Ovary (tissue), 9 donors: ENCODE data around the gene TIMM17B. TPM values are rescaled to one million over a fixed set of nuclear protein-coding genes. Genes with fewer than 3 reads are reported as not detected.

Experiments
- DNase-seq, 5 donors: peaks; one replicate each; pipeline ENCODE4 v3.0.0-alpha.2; 2019 to 2020
- H3K27ac ChIP-seq, 2 donors: fragments of 200-600 bp; one replicate each; pipeline versions ENCODE4 v1.5.1 to v1.8.0; 2019 to 2022
- H3K27me3 ChIP-seq: fragments of 200-600 bp; one replicate; pipeline ENCODE4 v1.8.0; 2022
- H3K36me3 ChIP-seq: fragments of 200-600 bp; sonication (generic); one replicate; pipeline ENCODE4 v1.5.1; 2019
- H3K4me1 ChIP-seq: one replicate; pipeline ENCODE4 v1.8.1; 2013; ENCODE audit warnings: mild to moderate bottlenecking, moderate library complexity; ENCODE audit not compliant: insufficient read depth
- H3K4me3 ChIP-seq: fragments of 200-600 bp; sonication (generic); one replicate; pipeline ENCODE4 v1.5.1; 2017
- H3K9me3 ChIP-seq, 2 donors: fragments of 200-600 bp in 1 of 2; sonication (generic) in 1 of 2; one replicate each; pipeline versions ENCODE4 v1.5.1 to v1.8.1; 2013 to 2019; ENCODE audit warnings: mild to moderate bottlenecking in 1 of 2, moderate library complexity in 1 of 2
- CTCF ChIP-seq, 3 donors: fragments of 450-650 bp in 2 of 3; fragments of 200-600 bp in 1 of 3; IDR thresholded peaks; one replicate each; pipeline versions ENCODE4 v1.5.1 to v1.8.0; 2016 to 2022; ENCODE audit warnings: antibody characterized with exemption in 3 of 3, mild to moderate bottlenecking in 1 of 3
- EP300 ChIP-seq: sonication (generic); formaldehyde crosslinking; IDR thresholded peaks from one replicate; pipeline ENCODE4 v1.6.1; 2017; ENCODE audit warnings: antibody characterized with exemption
- POLR2A ChIP-seq: fragments of 450-650 bp; IDR thresholded peaks from one replicate; pipeline ENCODE4 v1.6.1; 2017; ENCODE audit warnings: antibody characterized with exemption, mild to moderate bottlenecking, moderate library complexity
- WGBS, 3 donors: extraction: QIAGEN DNeasy Blood & Tissue Kit in 1 of 3; methylation state at CpG; one replicate each; pipeline versions ENCODE4 v1.1.5 to v1.1.7; 2013 to 2017; 5-methylcytosine and 5-hydroxymethylcytosine counted together
- intact Hi-C, 4 donors: fragments of 100-400 bp; cut with DNase I; formaldehyde crosslinking; loops; one replicate each; pipeline versions ENCODE4 v1.11.0 to v1.15.1; 2022 to 2023
- polyA plus RNA-seq, 2 donors: library from polyadenylated mRNA; stranded (reverse); fragments of 200-250 nt in 1 of 2; fragments of 350-450 nt in 1 of 2; fragmentation: Illumina TruSeq in 1 of 2; extraction: RNeasy Lipid Tissue Mini Kit (QIAGEN cat#74804) in 1 of 2; gene quantifications; one replicate each; pipeline ENCODE4 v1.2.3, GENCODE V29; 2013 to 2014
- total RNA-seq, 7 donors: library from RNA; depleted of rRNA in 2 of 7; stranded (reverse); fragments of >200 nt in 2 of 7; fragmentation: NEBNext Ultra II Directional in 3 of 7; extraction: Animal tissue kit (Norgen Biotek cat#: 25700) in 3 of 7; gene quantifications; one replicate each; pipeline versions ENCODE4 v1.1.0 to v1.2.4, GENCODE V29; 2016 to 2023
- donor health status: DM: no; HTN: no; CAD: no; lungs with moderate emphysema.
- donor health status: DM: no; HTN: no; CAD: no.
- donor health status: Bipolar disorder and iron deficiency.
- donor health status: DM: yes; HTN: yes; CAD: no.
- donor health status: DM: no; HTN: no; CAD: no.
- donor health status: DM: yes; HTN: yes; CAD: no.

The TIMM17B gene
- total and polyA plus RNA-seq, 9 donors = 7.2 to 43.9 (median 32.8) TPM

GRCh38 chrX:48905090-48905790 is 7.7 kb upstream of the TIMM17B start:
- intact Hi-C loops = no loop called here
- TF ChIP-seq EP300 = no peak
- TF ChIP-seq POLR2A = no peak
- no peak for TF ChIP-seq CTCF (IDR thresholded peaks at IDR 0.05)
- Histone ChIP-seq H3K27me3 (no peaks in the 10 kb centered on the region), H3K27ac (no peak overlapping the region), H3K4me3 (no peak overlapping the region), H3K9me3 (no peaks in the 10 kb centered on the region), H3K36me3 (no peaks in the 10 kb centered on the region), H3K4me1 (no peaks in the 10 kb centered on the region)
- WGBS, 3 donors = 87 to 89% (median 87%) methylated on average over 19 to 20 of the region's 20 CpGs
- DNase-seq = no peak

DNA sequence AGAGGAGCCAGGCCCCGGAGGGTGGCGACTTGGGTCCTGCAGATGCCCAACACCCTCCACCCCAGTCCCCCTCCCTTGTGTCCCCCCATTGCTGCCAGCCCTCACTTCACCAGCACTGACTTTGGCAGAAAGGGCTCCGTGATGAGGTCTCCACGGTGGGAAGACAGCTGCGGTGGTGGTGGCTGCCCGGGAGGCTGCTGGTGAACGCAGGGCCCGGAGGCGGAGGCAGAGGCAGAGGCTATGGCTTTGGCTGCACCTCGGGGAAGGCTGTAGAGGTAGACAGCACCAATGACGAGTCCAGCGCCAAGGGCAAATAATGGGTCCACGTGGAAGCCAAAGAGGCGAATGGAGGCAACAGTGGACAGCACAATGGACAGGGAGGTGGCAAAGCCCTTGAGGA is 7.1 kb upstream of the TIMM17B start:
- TF ChIP-seq POLR2A = no peak
- no peak for TF ChIP-seq CTCF (IDR thresholded peaks at IDR 0.05)
- TF ChIP-seq EP300 = no peak
- Histone ChIP-seq H3K9me3 (no peaks in the 10 kb centered on the region), H3K4me1 (no peaks in the 10 kb centered on the region), H3K27me3 (no peaks in the 10 kb centered on the region), H3K4me3 (no peak overlapping the region), H3K27ac (no peak overlapping the region), H3K36me3 (no peaks in the 10 kb centered on the region)
- DNase-seq = no peak
- 80 to 82% (median 82%) methylated on average over 14 of the region's 14 CpGs for WGBS, 3 donors
- intact Hi-C loops = no loop called here

GRCh38 chrX:48904180-48904579 is 6.6 kb upstream of the TIMM17B start:
- 69 to 78% (median 75%) methylated on average over 8 of the region's 8 CpGs for WGBS, 3 donors
- TF ChIP-seq CTCF (IDR thresholded peaks at IDR 0.05) (no peak), POLR2A (no peak), EP300 (no peak)
- H3K4me3 ChIP-seq = no peak overlapping the region
- no peaks in the 10 kb centered on the region for H3K9me3 ChIP-seq
- no peak overlapping the region for H3K27ac ChIP-seq
- H3K27me3 ChIP-seq = no peaks in the 10 kb centered on the region
- H3K4me1 ChIP-seq = no peaks in the 10 kb centered on the region
- intact Hi-C loops = no loop called here
- no peaks in the 10 kb centered on the region for H3K36me3 ChIP-seq
- DNase-seq = no peak

- no peaks in the 10 kb centered on the region for H3K9me3 ChIP-seq
- no peak overlapping the region for H3K27ac ChIP-seq
- no peak for DNase-seq
- 71 to 78% (median 78%) methylated on average over 6 of the region's 6 CpGs for WGBS, 3 donors
- H3K36me3 ChIP-seq = no peaks in the 10 kb centered on the region
- intact Hi-C loops = no loop called here
- TF ChIP-seq CTCF (IDR thresholded peaks at IDR 0.05) = no peak
- TF ChIP-seq POLR2A = no peak
- TF ChIP-seq EP300 = no peak
- no peaks in the 10 kb centered on the region for H3K4me1 ChIP-seq
- no peaks in the 10 kb centered on the region for H3K27me3 ChIP-seq
- no peak overlapping the region for H3K4me3 ChIP-seq
Measured at GRCh38 chrX:48903290-48903689, 5.7 kb upstream of the TIMM17B start.
